Left ventricle myocardium inferior (tissue), 1 donor: Measurements from ENCODE around the gene ZNF784. TPM values are rescaled to one million over a fixed set of nuclear protein-coding genes. Genes with fewer than 3 reads are reported as not detected.

Experiments
- DNase-seq: peaks from one replicate; pipeline ENCODE4 v3.0.0-alpha.2; 2020
- H3K27ac ChIP-seq: fragments of 200-600 bp; replicated peaks from 2 replicates; pipeline ENCODE4 v1.8.0; 2021
- H3K27me3 ChIP-seq: fragments of 200-600 bp; 2 replicates; pipeline ENCODE4 v1.8.0; 2021; ENCODE audit warnings: low read depth
- H3K36me3 ChIP-seq: fragments of 200-600 bp; 2 replicates; pipeline ENCODE4 v1.8.0; 2021
- H3K4me1 ChIP-seq: fragments of 200-600 bp; 2 replicates; pipeline ENCODE4 v1.8.0; 2021
- H3K4me3 ChIP-seq: fragments of 200-600 bp; 2 replicates; pipeline ENCODE4 v1.8.0; 2021; ENCODE audit warnings: mild to moderate bottlenecking, moderate library complexity
- H3K9me3 ChIP-seq: fragments of 200-600 bp; replicated peaks from 2 replicates; pipeline ENCODE4 v1.8.0; 2021
- CTCF ChIP-seq: fragments of 200-600 bp; IDR thresholded peaks from 2 replicates; pipeline ENCODE4 v1.8.0; 2021; ENCODE audit warnings: antibody characterized with exemption, mild to moderate bottlenecking, borderline replicate concordance
- intact Hi-C: fragments of 100-400 bp; cut with micrococcal nuclease; formaldehyde crosslinking; loops from one replicate; pipeline ENCODE4 v1.11.0; 2022
- total RNA-seq: library from RNA; stranded (reverse); fragmentation: NEBNext Ultra II Directional; extraction: Animal tissue kit (Norgen Biotek cat#: 25700); gene quantifications from one replicate; pipeline ENCODE4 v1.2.1, GENCODE V29; 2021
- donor health status: DM: no; HTN: yes; CAD: no; lungs with severe emphysema.

The ZNF784 gene
- total RNA-seq, 1 donor from 2014 or later, result 13.2 TPM

DNA sequence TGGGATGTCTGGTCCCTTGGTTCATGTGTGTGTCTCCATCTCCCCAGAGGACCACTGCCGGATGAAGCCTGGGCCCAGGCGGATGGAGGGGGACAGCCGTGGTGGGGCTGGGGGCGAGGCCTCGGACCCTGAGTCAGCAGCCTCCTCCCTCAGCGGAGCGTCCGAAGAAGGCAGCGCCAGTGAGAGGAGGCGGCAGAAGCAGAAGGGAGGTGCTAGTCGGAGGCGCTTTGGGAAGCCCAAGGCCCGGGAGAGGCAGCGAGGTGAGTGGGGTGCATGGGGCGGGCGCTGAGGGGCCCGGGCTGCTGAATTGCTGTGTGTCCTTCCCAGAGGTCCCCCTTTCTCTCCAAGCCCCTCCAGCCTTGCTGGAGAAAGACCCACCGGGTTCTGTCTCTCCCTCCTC, 26.9 kb upstream of the ZNF784 start:
- intact Hi-C loops, result no loop called here
- Histone ChIP-seq H3K9me3 (no peaks in the 10 kb centered on the region), H3K27ac (no peak overlapping the region), H3K4me1 (peaks cover 56% of the 10 kb centered on the region), H3K27me3 (no peaks in the 10 kb centered on the region), H3K36me3 (peaks cover 7% of the 10 kb centered on the region), H3K4me3 (no peak overlapping the region)
- DNase-seq, result no peak
- TF ChIP-seq CTCF, result no peak

- TF ChIP-seq CTCF, result no peak
- Histone ChIP-seq H3K4me3 (no peak overlapping the region), H3K9me3 (no peaks in the 10 kb centered on the region), H3K4me1 (peaks cover 51% of the 10 kb centered on the region), H3K27ac (no peak overlapping the region), H3K36me3 (peaks cover 7% of the 10 kb centered on the region), H3K27me3 (no peaks in the 10 kb centered on the region)
- no peak for DNase-seq
- intact Hi-C loops, result no loop called here
Measured at GRCh38 chr19:55650602-55651230, 26.4 kb upstream of the ZNF784 start.

- H3K36me3 ChIP-seq, result peaks cover 11% of the 10 kb centered on the region
- no peaks in the 10 kb centered on the region for H3K9me3 ChIP-seq
- H3K27ac ChIP-seq, result no peak overlapping the region
- peaks cover 45% of the 10 kb centered on the region for H3K4me1 ChIP-seq
- DNase-seq, result no peak
- TF ChIP-seq CTCF, result no peak
- intact Hi-C loops, result no loop called here
- H3K27me3 ChIP-seq, result no peaks in the 10 kb centered on the region
- no peak overlapping the region for H3K4me3 ChIP-seq
Measured at GRCh38 chr19:55650126-55650557, 25.8 kb upstream of the ZNF784 start.

DNA sequence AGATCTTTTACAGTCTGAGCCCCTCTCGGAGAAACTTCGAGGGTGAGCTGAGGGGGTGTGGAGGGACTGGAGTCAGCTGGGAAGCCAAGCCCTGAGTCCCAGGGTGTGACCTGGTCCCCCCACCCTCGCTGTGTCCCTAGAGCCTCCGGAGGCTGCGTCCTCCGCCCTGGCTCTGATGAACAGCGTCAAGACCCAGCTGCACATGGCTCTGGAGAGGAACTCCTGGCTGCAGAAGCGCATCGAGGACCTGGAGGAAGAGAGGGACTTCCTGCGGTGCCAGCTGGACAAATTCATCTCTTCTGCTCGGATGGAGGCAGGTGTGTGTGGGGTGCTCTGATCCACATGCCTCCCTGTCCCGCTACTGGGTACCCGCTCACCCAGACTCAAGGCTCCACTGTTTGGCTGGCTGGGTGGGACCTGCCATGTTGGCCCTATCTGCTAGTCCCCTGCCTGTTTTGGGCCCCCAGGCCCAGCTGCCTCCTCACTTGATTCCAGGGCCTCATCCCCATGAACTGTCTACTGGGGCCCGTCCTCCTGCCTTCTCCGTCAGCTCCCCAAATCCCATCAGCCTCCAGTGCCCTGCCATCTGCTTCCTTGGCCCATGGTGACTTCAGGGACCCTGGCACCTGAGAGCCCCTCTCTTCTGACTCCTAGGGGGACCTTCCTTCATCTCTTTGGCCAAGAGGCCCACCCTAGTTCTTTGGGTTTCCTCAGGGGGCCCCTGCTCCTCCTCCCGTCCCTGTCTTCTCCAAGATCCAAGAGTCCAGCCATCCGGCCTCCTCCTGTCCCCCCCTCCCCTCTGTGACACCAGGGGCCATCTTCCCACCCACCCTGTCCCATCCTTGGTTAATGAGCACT, 25.1 kb upstream of the ZNF784 start:
- H3K36me3 ChIP-seq, result peaks cover 17% of the 10 kb centered on the region
- peak overlapping the region; percentile 94 for H3K27ac ChIP-seq
- no peaks in the 10 kb centered on the region for H3K9me3 ChIP-seq

More for the DNA sequence above, 25.1 kb upstream of the ZNF784 start:
- intact Hi-C loops, result no loop called here
- TF ChIP-seq CTCF, result no peak
- Histone ChIP-seq H3K27me3 (no peaks in the 10 kb centered on the region), H3K4me3 (peak overlapping the region; percentile 97), H3K4me1 (peaks cover 48% of the 10 kb centered on the region)
- no peak for DNase-seq
